NOMO-1 (cell line): Measurements from ENCODE around the gene HES2.
"Not testable (repeated sequence)": the region's sequence is repeated elsewhere in the genome, so short reads cannot be mapped to it uniquely, and the experiment has no call there.

Experiments used
- DNase-seq, 2 experiments: peaks; one replicate each; lab custom pipeline; 2025; ENCODE audit not compliant: unreplicated experiment in 2 of 2; lab: John Stamatoyannopoulos, UW

The HES2 gene, protein sequence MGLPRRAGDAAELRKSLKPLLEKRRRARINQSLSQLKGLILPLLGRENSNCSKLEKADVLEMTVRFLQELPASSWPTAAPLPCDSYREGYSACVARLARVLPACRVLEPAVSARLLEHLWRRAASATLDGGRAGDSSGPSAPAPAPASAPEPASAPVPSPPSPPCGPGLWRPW

DNA sequence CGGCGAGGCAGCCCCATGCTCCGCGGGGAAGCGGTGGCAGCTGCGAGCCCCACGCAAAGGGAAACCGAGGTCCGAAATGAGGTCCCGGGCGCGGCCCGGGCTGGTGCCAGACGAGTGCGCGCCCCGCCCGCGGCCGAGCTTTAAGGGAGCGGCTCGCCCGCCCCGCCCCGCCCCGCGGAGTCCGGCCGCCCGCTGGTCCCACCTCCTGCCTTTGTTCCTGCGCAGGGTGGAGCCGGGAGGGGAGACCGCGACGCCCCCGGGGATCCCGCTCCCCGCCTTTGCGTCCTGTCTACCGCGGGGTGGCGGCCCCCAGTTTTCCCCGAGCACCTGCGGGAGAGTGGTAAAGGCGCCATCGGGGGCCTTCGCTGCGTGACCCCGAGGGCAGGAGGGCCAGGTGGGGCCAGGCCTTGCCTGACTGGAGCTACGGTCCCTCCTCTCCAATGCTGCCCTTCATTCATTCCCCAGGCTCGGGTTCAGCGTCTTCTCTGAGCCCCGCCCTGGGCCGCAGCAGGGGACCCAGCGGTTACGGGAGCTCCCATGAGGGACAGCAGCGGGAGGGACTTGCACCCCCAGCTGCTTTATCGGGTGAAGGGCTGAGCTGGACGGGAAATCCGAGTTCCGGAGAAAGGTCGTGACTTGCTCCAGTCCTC, at the start of gene HES2:
Gene HES2 (minus strand): TSS at position 116 of the 650 bp plus-strand sequence. CDS start 99 bp downstream, at position 17.
- no peak for DNase-seq

DNA sequence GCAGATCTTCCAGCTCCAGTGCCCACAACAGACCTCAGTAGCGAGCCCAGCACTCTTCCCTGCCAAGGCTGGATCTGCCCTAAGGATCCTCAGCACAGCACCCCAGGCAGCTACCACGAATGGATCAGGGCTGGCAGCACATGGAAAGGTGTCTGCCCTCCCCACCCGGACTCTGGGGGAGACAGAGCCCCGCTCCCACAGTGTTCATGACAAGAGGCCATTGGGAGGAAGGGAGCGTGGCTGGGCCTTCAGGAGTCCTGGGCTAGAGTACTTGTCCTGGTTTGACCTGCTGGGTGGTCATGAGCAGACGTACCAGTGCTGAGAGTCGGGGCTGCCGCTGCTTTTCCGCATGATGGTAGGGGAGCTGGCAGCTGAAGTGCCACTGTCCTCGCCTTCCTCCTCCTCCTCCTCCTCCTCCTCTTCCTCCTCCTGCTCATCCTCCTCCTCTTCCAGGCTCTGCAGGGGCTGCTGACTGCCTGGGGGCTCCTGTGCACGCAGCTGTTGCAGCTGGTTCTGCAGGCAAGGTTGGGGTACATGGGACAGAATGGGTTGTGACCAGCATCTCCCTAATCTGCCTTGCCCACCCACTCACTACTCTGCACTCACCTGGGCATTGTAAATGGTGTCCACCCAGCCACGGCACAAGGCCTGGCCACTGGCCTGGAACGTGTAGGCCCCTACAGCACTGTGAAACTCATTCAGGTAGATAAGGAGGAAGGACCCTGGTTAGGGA, 49.2 kb upstream of the HES2 start:
- no peak for DNase-seq

DNA sequence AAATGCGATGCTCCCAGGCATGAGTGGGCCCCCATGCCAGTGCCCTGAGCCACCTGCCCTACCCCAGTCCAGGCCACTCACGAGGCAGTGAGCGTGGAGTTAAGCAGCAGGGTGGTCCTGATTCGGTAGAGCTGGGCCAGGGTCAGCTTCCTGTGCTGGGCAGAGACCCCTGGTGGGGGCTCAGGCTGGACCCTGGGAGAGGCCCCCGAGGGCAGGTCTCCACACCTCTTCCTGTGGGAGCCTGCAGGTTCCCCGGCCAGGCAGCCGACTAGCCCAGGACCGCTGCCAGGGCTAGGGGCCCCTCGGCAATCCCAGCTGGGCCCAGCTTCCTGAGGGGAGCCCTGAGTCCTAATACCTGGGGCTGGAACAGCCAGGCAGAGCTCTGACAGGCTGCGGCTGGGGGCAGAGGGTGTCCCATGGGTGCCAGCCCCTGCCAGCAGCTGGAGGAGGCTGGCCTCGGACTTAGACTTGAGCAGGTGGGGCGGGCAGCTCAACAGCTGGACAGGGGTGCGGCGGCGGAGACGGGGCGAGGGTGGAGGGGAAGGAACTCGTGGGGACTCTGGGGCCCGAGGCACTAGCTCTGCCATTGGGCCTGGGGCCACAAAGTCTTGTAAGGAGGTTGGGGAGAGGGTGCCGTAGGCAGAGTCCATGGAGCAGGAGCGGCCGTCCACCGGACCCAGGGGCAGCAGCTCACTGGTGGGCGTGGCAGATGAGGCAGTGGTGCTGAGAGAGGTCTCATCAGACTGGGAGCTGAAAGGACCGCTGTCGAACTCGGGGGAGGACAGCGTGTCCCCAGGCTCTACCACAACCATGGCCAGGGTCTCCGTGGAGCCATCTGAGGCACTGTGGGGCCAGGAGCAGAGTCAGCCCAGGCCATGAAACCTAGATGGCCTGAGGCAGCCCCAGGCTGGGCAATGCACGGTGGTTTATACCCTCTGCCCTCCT, 48.3 kb upstream of the HES2 start:
- DNase-seq: no peak

DNA sequence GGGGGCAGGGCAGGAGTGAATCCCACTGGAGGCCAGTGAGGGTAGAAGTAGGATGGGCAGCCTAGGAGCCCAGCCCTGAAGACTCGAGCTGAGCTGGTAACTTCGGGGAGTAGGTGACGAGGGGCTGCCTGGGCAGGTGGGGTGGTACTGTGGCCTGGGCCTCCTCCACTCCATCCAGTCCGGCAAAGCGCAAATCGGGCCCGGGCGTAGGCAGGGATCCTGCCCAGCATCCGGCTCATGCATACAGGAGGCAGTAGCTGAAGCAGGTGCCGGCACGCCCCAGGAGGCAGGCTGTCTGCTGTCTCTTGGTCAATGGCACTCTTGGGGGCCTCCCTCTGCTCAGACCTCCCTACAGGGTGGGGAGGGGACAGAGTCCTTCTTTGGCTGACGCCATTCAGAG, 47.5 kb upstream of the HES2 start:
- no peak for DNase-seq

DNA sequence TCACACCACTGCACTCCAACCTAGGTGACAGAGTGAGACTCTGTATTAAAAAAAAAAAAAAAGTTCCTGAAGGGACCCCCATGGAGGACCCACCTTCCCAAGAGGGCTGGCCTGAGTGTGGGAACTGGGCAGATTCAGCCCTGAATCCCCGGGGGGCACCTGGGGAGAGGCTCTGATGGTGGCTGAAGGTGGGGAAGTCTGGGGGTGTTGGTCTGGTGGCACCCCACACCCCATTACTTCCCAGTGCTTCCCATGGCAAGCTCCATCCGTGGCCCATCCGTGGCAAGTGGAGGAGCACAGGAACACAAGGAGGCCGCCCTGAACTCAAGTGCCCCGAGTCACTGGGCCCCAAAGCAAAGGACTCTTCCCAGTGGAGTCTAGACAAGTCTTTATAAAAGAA, 47.0 kb upstream of the HES2 start:
- no peak for DNase-seq

GRCh38 chr1:6466023-6466422, 46.3 kb upstream of the HES2 start, which contains the start of gene TNFRSF25:
Gene TNFRSF25, minus strand, starts transcription at chr1:6466173. Its CDS starts 66 bp downstream, at chr1:6466107.
- no peak for DNase-seq

DNA sequence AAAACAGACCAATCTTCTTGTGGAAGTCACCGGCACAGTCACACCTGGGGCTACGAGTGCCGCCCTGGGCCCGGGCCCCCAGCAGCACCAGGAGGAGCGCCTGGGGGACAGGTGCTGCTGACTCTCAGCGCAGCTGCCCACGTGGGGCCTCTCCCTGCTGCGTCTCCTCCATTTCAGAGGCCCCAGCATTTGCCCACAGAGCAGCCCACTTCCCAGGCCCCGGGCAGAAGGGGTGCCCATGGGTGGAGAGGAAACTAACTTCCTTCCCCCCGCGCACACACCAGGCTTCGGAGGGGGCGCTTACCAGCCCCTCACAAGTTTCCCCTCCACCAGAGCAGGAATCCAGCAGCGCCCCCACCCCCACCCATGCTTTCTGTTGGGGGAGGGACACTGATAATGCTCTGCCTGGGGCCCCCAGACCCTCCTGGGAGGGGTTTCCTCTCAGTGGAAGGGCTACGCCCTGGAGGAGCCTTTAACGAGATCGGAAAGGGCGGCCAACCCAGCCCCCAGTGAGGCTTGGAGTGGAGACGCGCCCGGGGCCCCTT, 45.8 kb upstream of the HES2 start:
- DNase-seq: no peak

GRCh38 chr1:6464915-6465314, 45.2 kb upstream of the HES2 start:
- DNase-seq: no peak

DNA sequence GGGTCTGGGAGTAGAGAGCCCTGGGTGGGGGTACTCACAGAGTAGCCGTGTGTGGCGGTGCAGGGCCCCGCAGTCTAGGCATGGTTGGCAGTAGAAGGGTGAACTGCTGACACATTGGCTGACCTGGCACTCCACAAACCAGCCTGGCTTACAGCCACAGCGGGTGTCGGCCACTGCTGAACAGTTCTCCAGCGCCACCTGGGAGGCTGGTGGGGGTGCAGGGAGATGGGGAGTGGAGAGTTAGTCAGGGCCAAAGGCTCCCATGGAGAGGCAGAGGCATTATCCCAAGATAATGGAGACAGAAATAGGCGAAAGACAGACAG, 44.8 kb upstream of the HES2 start:
- DNase-seq: no peak

- DNase-seq: no peak
Observed at GRCh38 chr1:6463120-6463412, 43.3 kb upstream of the HES2 start.

- no peak for DNase-seq
Observed at GRCh38 chr1:6462412-6463119, 42.8 kb upstream of the HES2 start.

- DNase-seq: no peak
Observed at GRCh38 chr1:6461538-6462411, 42.1 kb upstream of the HES2 start.

GRCh38 chr1:6461051-6461530, 41.4 kb upstream of the HES2 start:
- no peak for DNase-seq

DNA sequence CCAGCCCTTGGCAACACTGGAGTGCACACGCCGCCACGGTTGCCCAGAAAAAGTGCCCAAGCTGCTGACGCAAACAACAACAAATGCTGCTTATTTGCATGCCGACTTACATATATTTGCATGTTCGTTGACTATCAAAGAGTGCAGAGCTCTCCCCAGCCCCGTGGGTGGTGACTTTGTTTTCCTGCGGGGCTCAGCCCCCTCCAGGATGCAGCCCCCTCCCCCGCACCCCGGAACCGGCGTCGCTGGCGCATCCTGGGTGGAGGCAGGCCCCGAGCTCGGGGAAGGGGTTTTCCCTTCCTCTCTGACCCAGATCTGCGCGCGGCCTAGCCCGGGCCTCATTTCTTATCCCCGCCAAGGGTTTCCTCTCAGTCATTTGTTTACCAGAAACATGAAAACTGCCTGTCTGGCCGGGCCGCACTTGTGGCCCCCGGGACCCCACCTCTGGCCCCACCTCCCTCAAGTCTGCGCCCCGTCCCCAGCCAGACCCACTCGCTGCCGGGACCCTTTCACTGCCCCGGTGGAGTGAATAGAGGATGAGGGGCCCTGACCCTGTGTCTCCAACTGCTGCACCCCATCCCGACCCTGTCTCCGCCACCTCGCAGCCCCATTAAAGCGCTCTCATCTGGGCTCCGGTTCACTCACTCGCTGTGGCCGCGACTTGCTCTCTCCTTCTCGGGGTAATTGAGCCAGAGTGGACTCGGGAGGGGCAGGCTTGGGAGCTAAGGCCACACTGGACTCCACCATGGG, 40.8 kb upstream of the HES2 start:
- no peak for DNase-seq

- DNase-seq: no peak
Observed at GRCh38 chr1:6459850-6460265, 40.1 kb upstream of the HES2 start.

- DNase-seq: no peak
Observed at GRCh38 chr1:6456800-6457466, 37.2 kb upstream of the HES2 start.

DNA sequence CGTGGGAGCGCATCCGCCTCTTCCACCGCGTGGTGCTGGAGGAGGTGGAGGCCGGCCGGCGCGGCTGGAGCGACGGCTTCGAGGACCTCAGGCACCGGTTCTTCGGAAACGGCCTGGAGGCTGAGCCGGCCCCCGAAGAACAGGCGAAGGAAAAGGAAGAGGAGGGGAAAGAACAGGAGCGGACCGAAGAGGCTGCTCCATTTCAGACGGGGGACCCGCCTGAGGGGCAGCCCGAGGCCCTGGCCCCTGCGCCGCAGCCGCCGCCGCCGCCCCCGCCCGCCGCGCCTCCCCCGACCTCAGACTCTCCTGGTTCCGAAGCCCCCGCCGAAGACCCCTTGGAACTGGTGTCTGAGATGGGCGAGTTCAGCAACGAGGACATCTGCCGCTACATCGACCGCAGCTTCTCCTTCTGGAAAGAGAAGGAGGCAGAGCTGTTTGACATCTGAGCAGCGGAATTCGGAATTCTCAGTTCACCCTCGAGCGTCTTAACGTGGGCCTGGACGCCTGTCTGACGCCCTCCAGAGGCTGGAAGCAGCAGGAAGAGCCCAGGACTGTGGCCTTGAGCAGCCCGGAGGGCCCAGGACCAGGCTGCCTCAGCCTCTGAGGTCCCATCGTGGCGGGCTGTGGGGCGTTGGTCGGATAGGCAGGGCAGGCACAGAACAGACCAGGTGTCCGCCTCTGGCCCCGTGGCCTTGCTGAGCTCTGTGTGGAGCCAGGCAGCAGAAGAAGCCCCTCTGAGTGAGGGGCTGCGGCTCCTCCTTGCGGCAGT, 36.2 kb upstream of the HES2 start:
- not testable (repeated sequence) for DNase-seq
